K562 (cell line): ENCODE data around the gene KLRD1. TPM values are rescaled to one million over a fixed set of nuclear protein-coding genes. Genes with fewer than 3 reads are reported as not detected.

Source experiments
- AFF1 ChIP-seq, 2 experiments: fragments of 450-650 bp; IDR thresholded peaks; 2 replicates each; pipeline ENCODE4 v1.6.1; 2018; ENCODE audit warnings: mild to moderate bottlenecking in 2 of 2, low read depth in 1 of 2; ENCODE audit not compliant: partially characterized antibody in 2 of 2
- ARID1B ChIP-seq: fragments of 450-650 bp; IDR thresholded peaks from 2 replicates; pipeline ENCODE4 v1.6.1; 2016; ENCODE audit warnings: antibody characterized with exemption, mild to moderate bottlenecking, inconsistent platforms
- C11orf30 ChIP-seq: fragments of 450-650 bp; IDR thresholded peaks from 2 replicates; pipeline ENCODE4 v1.6.1; 2016; ENCODE audit warnings: low read depth, mild to moderate bottlenecking
- CBFA2T3 ChIP-seq: fragments of 450-650 bp; IDR thresholded peaks from 2 replicates; pipeline ENCODE4 v1.6.1; 2017
- FOS ChIP-seq: IDR thresholded peaks from 3 replicates; pipeline ENCODE4 v1.6.1; 2011; ENCODE audit not compliant: insufficient read length; ENCODE audit errors: extremely low read depth
- FOXM1 ChIP-seq, 2 experiments: fragments of 450-650 bp in 1 of 2; sonication (generic) in 1 of 2; formaldehyde crosslinking in 1 of 2; IDR thresholded peaks; 2 replicates each; pipeline versions ENCODE4 v1.6.1 to v1.9.0; 2017 to 2022; ENCODE audit warnings: low read depth in 2 of 2, mild to moderate bottlenecking in 2 of 2, missing genetic modification reagents in 1 of 2, moderate library complexity in 1 of 2
- KLF16 ChIP-seq: IDR thresholded peaks from 2 replicates; pipeline ENCODE4 v1.6.1; 2016; ENCODE audit warnings: antibody characterized with exemption
- NONO ChIP-seq, 2 experiments: fragments of 200-400 bp in 1 of 2; fragments of 450-650 bp in 1 of 2; formaldehyde crosslinking in 1 of 2; IDR thresholded peaks; 2 replicates each; pipeline ENCODE4 v1.6.1; 2017; ENCODE audit warnings: low read depth in 2 of 2, mild to moderate bottlenecking in 2 of 2, moderate library complexity in 2 of 2, low read length in 1 of 2
- POLR2AphosphoS5 ChIP-seq: IDR thresholded peaks from 2 replicates; pipeline ENCODE4 v1.6.1; 2011; ENCODE audit warnings: mild to moderate bottlenecking, low read depth, low read length, moderate library complexity; ENCODE audit not compliant: control insufficient read depth, insufficient read depth
- THRA ChIP-seq: fragments of 450-650 bp; IDR thresholded peaks from 2 replicates; pipeline ENCODE4 v1.6.1; 2017; ENCODE audit warnings: mild to moderate bottlenecking, moderate library complexity
- ZNF217 ChIP-seq: sonication (generic); formaldehyde crosslinking; IDR thresholded peaks from 2 replicates; pipeline ENCODE4 v1.8.0; 2022; ENCODE audit warnings: mild to moderate bottlenecking, missing genetic modification reagents
- polyA plus RNA-seq, 8 experiments: library from polyadenylated mRNA; depleted of rRNA in 4 of 8; stranded (reverse) in 5 of 8; unstranded in 3 of 8; fragments of >200 nt; fragmentation: Nextera tagmentation in 2 of 8; fragmentation: Illumina TruSeq in 1 of 8; extraction: Ambion mirVana in 2 of 8; extraction: Trizol in 1 of 8; gene quantifications; 2 replicates each; pipeline versions ENCODE4 v1.2.1 to v1.2.3, GENCODE V29; 2011 to 2014; ENCODE audit warnings: inconsistent platforms in 1 of 8, missing spikeins in 1 of 8
- total RNA-seq, 7 experiments: library from RNA; depleted of rRNA in 6 of 7; stranded (reverse); fragments of >200 nt in 6 of 7; fragmentation: Illumina TruSeq in 2 of 7; extraction: Trizol in 2 of 7; gene quantifications; 2 replicates each; pipeline versions ENCODE4 v1.2.1 to v1.2.3, GENCODE V29; 2011 to 2021; ENCODE audit warnings: low replicate concordance in 1 of 7
- TF ChIP-seq, protein P1 (sequence below), 2 experiments: fragments of 450-650 bp in 1 of 2; sonication (generic) in 1 of 2; formaldehyde crosslinking in 1 of 2; IDR thresholded peaks in 1 of 2; conservative IDR thresholded peaks in 1 of 2; 2 replicates each; pipeline versions ENCODE4 v1.6.1 to v1.8.1; 2016 to 2023; ENCODE audit warnings: mild to moderate bottlenecking in 2 of 2, moderate library complexity in 2 of 2, inconsistent platforms in 1 of 2, missing genetic modification reagents in 1 of 2
- TF ChIP-seq, protein P2 (sequence below), 2 experiments: IDR thresholded peaks in 1 of 2; conservative IDR thresholded peaks in 1 of 2; 2 replicates each; pipeline ENCODE4 v1.6.1; 2016; ENCODE audit warnings: low read depth in 2 of 2, mild to moderate bottlenecking in 1 of 2, missing compliant biosample characterization in 1 of 2, missing genetic modification characterization in 1 of 2, moderate library complexity in 1 of 2

KLRD1 gene
- total and polyA plus RNA-seq, 9 of the 15 experiments (the other 6 are each of a cell fraction or from before 2014, with no cell fraction given), result not detected

- peak; percentile 90 for TF ChIP-seq ARID1B
- TF ChIP-seq FOS, result no peak
- no peak; the same call in 1 of the 2 replicates for TF ChIP-seq C11orf30
- TF ChIP-seq KLF16, result peak; percentile 57; the same call in 1 of the 2 replicates
- TF ChIP-seq, protein P1, sequence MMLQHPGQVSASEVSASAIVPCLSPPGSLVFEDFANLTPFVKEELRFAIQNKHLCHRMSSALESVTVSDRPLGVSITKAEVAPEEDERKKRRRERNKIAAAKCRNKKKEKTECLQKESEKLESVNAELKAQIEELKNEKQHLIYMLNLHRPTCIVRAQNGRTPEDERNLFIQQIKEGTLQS (IDR thresholded peaks at IDR 0.05), result peak; percentile 90
- TF ChIP-seq, protein P1 (CRISPR knock-in tag; conservative IDR thresholded peaks at IDR 0.05), result no peak
- TF ChIP-seq THRA, result no peak
- no peak for TF ChIP-seq NONO (IDR thresholded peaks at IDR 0.05; ENCODE audit: low read depth in 2 of 2, low read length in 1 of 2)
- TF ChIP-seq AFF1 (IDR thresholded peaks at IDR 0.05; ENCODE audit: low read depth in 1 of 2, partially characterized antibody in 2 of 2), result peak in 1 of 2 experiments; percentile 28
- peak; percentile 69 for TF ChIP-seq POLR2AphosphoS5
- TF ChIP-seq, protein P2, sequence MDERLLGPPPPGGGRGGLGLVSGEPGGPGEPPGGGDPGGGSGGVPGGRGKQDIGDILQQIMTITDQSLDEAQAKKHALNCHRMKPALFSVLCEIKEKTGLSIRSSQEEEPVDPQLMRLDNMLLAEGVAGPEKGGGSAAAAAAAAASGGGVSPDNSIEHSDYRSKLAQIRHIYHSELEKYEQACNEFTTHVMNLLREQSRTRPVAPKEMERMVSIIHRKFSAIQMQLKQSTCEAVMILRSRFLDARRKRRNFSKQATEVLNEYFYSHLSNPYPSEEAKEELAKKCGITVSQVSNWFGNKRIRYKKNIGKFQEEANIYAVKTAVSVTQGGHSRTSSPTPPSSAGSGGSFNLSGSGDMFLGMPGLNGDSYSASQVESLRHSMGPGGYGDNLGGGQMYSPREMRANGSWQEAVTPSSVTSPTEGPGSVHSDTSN (CRISPR knock-in tag; IDR thresholded peaks at IDR 0.05; ENCODE audit: low read depth), result no peak
- TF ChIP-seq, protein P2 (tag; conservative IDR thresholded peaks at IDR 0.05; ENCODE audit: low read depth), result peak; percentile 78
- TF ChIP-seq ZNF217 (CRISPR knock-in tag), result no peak
- peak; percentile 90 for TF ChIP-seq FOXM1 (IDR thresholded peaks at IDR 0.05; ENCODE audit: low read depth)
- TF ChIP-seq FOXM1 (CRISPR knock-in tag; IDR thresholded peaks at IDR 0.05; ENCODE audit: low read depth), result no peak
- TF ChIP-seq CBFA2T3, result peak; percentile 91
These were observed 55.4 kb downstream of the KLRD1 start (continued) for GRCh38 chr12:10362828-10363657.
